Measurements from ENCODE around the gene XRN2. TPM values are rescaled to one million over a fixed set of nuclear protein-coding genes. Genes with fewer than 3 reads are reported as not detected.

The XRN2 gene
- total and polyA plus RNA-seq, 7 experiments from 2014 or later: 51.7 to 83.2 (median 61.7) TPM

DNA sequence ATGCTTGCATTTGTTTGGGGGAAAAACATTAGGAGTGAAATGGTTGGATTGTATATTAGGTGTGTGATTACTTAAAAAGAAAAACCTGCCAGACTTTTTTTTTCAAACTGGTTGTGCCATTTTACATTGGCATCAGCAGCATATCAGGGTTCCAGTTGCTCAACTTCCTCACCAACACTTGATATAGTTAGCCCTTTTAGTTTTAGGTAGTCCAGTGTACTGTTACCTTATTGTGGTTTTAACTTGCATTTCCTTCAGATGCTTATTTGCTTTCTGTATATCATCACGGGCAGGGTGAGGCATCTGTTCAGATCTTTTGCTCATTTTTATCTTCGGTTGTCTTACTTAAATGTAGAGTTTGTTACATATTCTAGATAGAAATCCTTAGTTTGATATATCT lies 5.2 kb downstream of the XRN2 start:
- ChIA-PET CTCF (no interaction called here), POLR2A (no interaction called here)
- Histone ChIP-seq H3K4me3 (ENCODE audit: low read length) (no peak overlapping the region), H3K36me3 (ENCODE audit: control insufficient read depth in 2 of 3, insufficient read depth in 3 of 3, low read length in 3 of 3) (no peaks in the 10 kb centered on the region), H3K27ac (ENCODE audit: low read depth, low read length) (no peak overlapping the region), H3K9me3 (ENCODE audit: control insufficient read depth in 2 of 3, low read length in 3 of 3) (no peaks in the 10 kb centered on the region), H3K4me1 (ENCODE audit: control insufficient read depth in 2 of 2, insufficient read depth in 2 of 2, low read length in 2 of 2) (peaks cover 14 to 33% of the 10 kb centered on the region in 2 donors), H3K27me3 (ENCODE audit: control insufficient read depth in 2 of 2, insufficient read depth in 2 of 2, low read length in 2 of 2) (no peaks in the 10 kb centered on the region)
- H3K27ac Mint-ChIP-seq: peak overlapping the region in 4 of 9 donors; percentile 16 to 71 (median 42)
- H3K27me3 Mint-ChIP-seq: no peaks in the 10 kb centered on the region
- peaks cover 0 to 7% (median 0%) of the 10 kb centered on the region in 11 donors for H3K9me3 Mint-ChIP-seq
- DNase-seq (no peak), ATAC-seq (no peak)
- H3K36me3 Mint-ChIP-seq: peaks cover 0 to 45% (median 33%) of the 10 kb centered on the region in 5 donors
- H3K4me1 Mint-ChIP-seq: peaks cover 59 to 77% (median 70%) of the 10 kb centered on the region in 7 donors
- peak overlapping the region in 8 of 10 donors; percentile 8 to 82 (median 55) for H3K4me3 Mint-ChIP-seq
- intact Hi-C loops (cut with micrococcal nuclease): no loop called here

DNA sequence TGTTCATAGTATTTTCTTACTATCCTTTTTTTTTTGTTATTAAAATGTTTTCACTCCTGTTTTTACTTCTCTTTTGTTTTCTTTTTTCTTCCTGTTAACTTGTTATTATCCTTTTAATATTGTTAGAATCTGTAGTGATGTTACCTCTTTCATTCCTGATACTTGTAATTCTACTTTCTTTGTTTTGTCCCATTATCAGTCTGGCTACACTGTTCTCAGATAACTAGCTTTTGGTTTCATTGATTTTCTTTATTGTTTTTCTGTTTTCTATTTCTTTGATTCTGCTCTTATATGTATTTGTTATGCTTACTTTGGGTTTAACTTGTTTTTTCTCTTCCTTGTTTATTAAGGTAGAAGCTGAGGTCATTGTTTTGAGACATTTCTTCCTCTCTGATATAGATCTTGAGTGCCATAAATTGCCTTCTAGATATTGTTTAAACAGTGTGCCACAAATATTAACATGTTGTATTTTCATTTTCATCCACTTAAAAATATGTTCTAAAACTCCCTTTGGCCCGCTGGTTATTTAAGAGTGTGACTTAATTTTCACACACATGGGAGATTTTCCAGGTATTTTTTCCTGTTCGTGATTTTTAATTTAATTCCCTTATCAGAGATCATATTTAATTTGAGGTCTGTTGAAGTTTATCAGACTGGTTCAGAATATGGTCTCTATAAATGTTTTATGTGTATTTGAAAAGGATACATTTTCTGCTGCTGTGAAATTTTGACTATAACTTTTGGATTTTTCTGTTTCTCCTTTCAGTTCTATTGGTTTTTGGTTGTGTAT lies 6.7 kb downstream of the XRN2 start:
- H3K9me3 ChIP-seq (ENCODE audit: control insufficient read depth in 2 of 3, low read length in 3 of 3): no peaks in the 10 kb centered on the region
- H3K27ac Mint-ChIP-seq: peak overlapping the region in 3 of 9 donors; percentile 2 to 73 (median 7)
- DNase-seq (no peak), ATAC-seq (no peak)
- peaks cover 0 to 40% (median 30%) of the 10 kb centered on the region in 5 donors for H3K36me3 Mint-ChIP-seq
- no peak overlapping the region for H3K27ac ChIP-seq (ENCODE audit: low read depth, low read length)
- peaks cover 16 to 28% of the 10 kb centered on the region in 2 donors for H3K4me1 ChIP-seq (ENCODE audit: control insufficient read depth in 2 of 2, insufficient read depth in 2 of 2, low read length in 2 of 2)
- peaks cover 65 to 80% (median 71%) of the 10 kb centered on the region in 7 donors for H3K4me1 Mint-ChIP-seq
- H3K4me3 Mint-ChIP-seq: peak overlapping the region; percentile 2 to 70 (median 43)
- intact Hi-C loops (cut with micrococcal nuclease): no loop called here
- ChIA-PET CTCF (no interaction called here), POLR2A (interaction anchor here (1.6 kb wide), 1 partner anchor 14 kb away, joined by 4 read pairs; no protein-coding TSS in a partner anchor)
- no peak overlapping the region for H3K4me3 ChIP-seq (ENCODE audit: low read length)
- no peaks in the 10 kb centered on the region for H3K27me3 Mint-ChIP-seq
- H3K9me3 Mint-ChIP-seq: peaks cover 0 to 7% (median 0%) of the 10 kb centered on the region in 11 donors
- H3K36me3 ChIP-seq (ENCODE audit: control insufficient read depth in 2 of 3, insufficient read depth in 3 of 3, low read length in 3 of 3): no peaks in the 10 kb centered on the region
- H3K27me3 ChIP-seq (ENCODE audit: control insufficient read depth in 2 of 2, insufficient read depth in 2 of 2, low read length in 2 of 2): no peaks in the 10 kb centered on the region

DNA sequence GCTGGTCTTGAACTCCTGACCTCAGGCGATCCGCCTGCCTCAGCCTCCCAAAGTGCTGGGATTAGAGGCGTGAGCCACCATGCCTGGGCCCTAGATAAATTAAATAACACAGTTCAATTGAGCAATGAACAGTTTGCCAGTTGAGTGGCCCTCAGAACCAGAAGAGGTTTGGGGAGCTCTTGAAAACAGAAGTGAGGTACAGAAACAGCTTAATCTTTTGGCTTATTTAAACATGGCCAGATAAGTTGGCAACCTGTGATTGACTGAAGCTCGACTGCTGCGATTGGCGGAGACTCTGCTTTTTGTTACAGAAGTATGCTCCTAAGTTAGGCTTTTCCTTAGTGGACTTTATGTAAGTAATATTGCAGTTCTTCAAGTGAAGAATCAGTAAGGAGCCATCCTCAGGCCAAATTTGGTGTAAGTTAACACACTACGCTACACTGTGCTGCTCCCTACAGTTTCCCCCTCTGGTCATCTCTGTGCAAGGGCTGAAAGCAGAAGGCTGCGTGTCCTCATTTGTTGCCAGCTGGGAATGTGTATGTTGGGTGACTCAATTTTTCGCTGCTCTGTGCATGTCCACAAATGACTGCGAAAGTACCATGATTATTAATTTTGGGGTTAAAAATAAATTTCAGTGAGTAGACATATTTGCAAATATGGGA lies 9.8 kb downstream of the XRN2 start:
- Mint-ChIP-seq H3K4me1 (peaks cover 68 to 99% (median 91%) of the 10 kb centered on the region in 7 donors), H3K9me3 (peaks cover 0 to 7% (median 0%) of the 10 kb centered on the region in 11 donors), H3K4me3 (peak overlapping the region in 7 of 10 donors; percentile 6 to 73 (median 37)), H3K27ac (peak overlapping the region in 1 of 9 donors; percentile 48), H3K27me3 (no peaks in the 10 kb centered on the region), H3K36me3 (peaks cover 0 to 51% (median 29%) of the 10 kb centered on the region in 5 donors)
- H3K36me3 ChIP-seq (ENCODE audit: control insufficient read depth in 2 of 3, insufficient read depth in 3 of 3, low read length in 3 of 3): no peaks in the 10 kb centered on the region
- ChIA-PET POLR2A (interaction anchor here (1.0 kb wide), 1 partner anchor 12 kb away, joined by 3 read pairs; no protein-coding TSS in a partner anchor), CTCF (no interaction called here)
- H3K27me3 ChIP-seq (ENCODE audit: control insufficient read depth in 2 of 2, insufficient read depth in 2 of 2, low read length in 2 of 2): no peaks in the 10 kb centered on the region
- no peak overlapping the region for H3K4me3 ChIP-seq (ENCODE audit: low read length)
- ATAC-seq (no peak), DNase-seq (no peak)
- intact Hi-C loops (cut with micrococcal nuclease): no loop called here
- H3K9me3 ChIP-seq (ENCODE audit: control insufficient read depth in 2 of 3, low read length in 3 of 3): no peaks in the 10 kb centered on the region
- peaks cover 16 to 31% of the 10 kb centered on the region in 2 donors for H3K4me1 ChIP-seq (ENCODE audit: control insufficient read depth in 2 of 2, insufficient read depth in 2 of 2, low read length in 2 of 2)
- H3K27ac ChIP-seq (ENCODE audit: low read depth, low read length): no peak overlapping the region

DNA sequence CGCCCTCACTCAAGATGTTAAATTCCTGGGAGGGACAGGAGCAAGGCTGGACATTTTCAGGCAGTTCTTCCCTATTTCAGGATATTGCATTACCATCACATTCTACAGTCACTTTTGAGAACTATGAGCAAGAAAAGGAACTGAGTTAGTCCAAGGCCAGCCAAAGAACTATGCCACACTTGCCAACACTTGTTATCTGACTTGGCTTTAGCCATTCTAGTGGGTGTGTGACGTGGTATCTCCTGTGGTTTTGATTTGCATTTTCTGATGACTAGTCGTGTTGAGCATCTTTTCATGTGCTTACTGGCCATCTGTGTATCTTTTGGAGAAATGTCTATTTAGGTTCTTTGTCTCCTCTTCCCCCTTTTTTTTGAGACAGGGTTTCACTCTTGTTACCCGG lies 12.0 kb downstream of the XRN2 start:
- Mint-ChIP-seq H3K27ac (peak overlapping the region in 2 of 9 donors; percentile 21 to 36), H3K36me3 (peaks cover 0 to 40% (median 22%) of the 10 kb centered on the region in 5 donors), H3K4me1 (peaks cover 64 to 91% (median 83%) of the 10 kb centered on the region in 7 donors), H3K27me3 (no peaks in the 10 kb centered on the region), H3K9me3 (peaks cover 0 to 20% (median 7%) of the 10 kb centered on the region in 11 donors), H3K4me3 (peak overlapping the region in 8 of 10 donors; percentile 1 to 67 (median 27))
- H3K27me3 ChIP-seq (ENCODE audit: control insufficient read depth in 2 of 2, insufficient read depth in 2 of 2, low read length in 2 of 2): no peaks in the 10 kb centered on the region
- peaks cover 16 to 23% of the 10 kb centered on the region in 2 donors for H3K4me1 ChIP-seq (ENCODE audit: control insufficient read depth in 2 of 2, insufficient read depth in 2 of 2, low read length in 2 of 2)
- intact Hi-C loops (cut with micrococcal nuclease): no loop called here
- H3K36me3 ChIP-seq (ENCODE audit: control insufficient read depth in 2 of 3, insufficient read depth in 3 of 3, low read length in 3 of 3): no peaks in the 10 kb centered on the region
- H3K9me3 ChIP-seq (ENCODE audit: control insufficient read depth in 2 of 3, low read length in 3 of 3): peaks cover 0 to 7% (median 0%) of the 10 kb centered on the region in 3 experiments
- ATAC-seq (peak; percentile 83), DNase-seq (no peak)
- ChIA-PET CTCF (no interaction called here), POLR2A (interaction anchor here (1.6 kb wide), 1 partner anchor 12 kb away, joined by 4 read pairs; the partner anchor contains the start of gene XRN2)
- no peak overlapping the region for H3K4me3 ChIP-seq (ENCODE audit: low read length)
- no peak overlapping the region for H3K27ac ChIP-seq (ENCODE audit: low read depth, low read length)

DNA sequence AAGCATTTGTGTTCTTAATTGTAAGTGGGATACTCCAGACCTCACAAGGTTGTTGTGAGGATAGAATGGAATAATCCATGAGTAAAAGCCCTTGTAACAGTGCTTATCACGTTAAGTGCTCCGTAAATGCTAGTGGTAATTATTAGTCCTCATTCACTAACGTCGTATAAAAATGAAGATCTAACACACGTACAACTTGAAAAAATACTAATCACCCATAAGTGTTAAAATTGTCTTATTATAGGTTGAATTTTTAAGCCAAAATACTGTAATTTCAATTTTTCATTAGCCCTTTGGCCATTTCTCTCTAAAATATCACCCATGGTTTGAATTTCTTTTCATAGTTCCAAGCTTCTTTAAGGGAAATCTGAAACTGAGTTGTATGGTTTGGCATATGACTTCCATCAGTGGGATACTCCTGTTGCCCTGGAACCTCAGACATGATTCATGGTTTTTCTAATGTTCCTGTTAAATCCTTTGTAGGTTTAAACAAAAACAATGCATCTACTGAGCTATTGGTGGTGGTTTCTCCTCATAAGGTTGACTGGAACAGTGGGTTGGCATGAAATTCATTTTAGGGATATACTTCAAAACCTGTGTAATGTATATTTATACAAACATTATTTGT lies 19.1 kb downstream of the XRN2 start:
- H3K27me3 Mint-ChIP-seq: no peaks in the 10 kb centered on the region
- intact Hi-C loops (cut with micrococcal nuclease): no loop called here
- Histone ChIP-seq H3K27ac (ENCODE audit: low read depth, low read length) (no peak overlapping the region), H3K4me1 (ENCODE audit: control insufficient read depth in 2 of 2, insufficient read depth in 2 of 2, low read length in 2 of 2) (peaks cover 30 to 41% of the 10 kb centered on the region in 2 donors), H3K4me3 (ENCODE audit: low read length) (no peak overlapping the region), H3K9me3 (ENCODE audit: control insufficient read depth in 2 of 3, low read length in 3 of 3) (peaks cover 0 to 7% (median 0%) of the 10 kb centered on the region in 3 experiments), H3K36me3 (ENCODE audit: control insufficient read depth in 2 of 3, insufficient read depth in 3 of 3, low read length in 3 of 3) (no peaks in the 10 kb centered on the region), H3K27me3 (ENCODE audit: control insufficient read depth in 2 of 2, insufficient read depth in 2 of 2, low read length in 2 of 2) (no peaks in the 10 kb centered on the region)
- ATAC-seq (no peak), DNase-seq (no peak)
- no peak overlapping the region for H3K27ac Mint-ChIP-seq
- ChIA-PET POLR2A (interaction anchor here (3.4 kb wide), 1 partner anchor 19 kb away, joined by 20 read pairs; the partner anchor contains the start of gene XRN2), CTCF (no interaction called here)
- H3K4me3 Mint-ChIP-seq: peak overlapping the region in 2 of 10 donors; percentile 4 to 70
- H3K4me1 Mint-ChIP-seq: peaks cover 57 to 83% (median 77%) of the 10 kb centered on the region in 7 donors
- H3K36me3 Mint-ChIP-seq: peaks cover 0 to 48% (median 48%) of the 10 kb centered on the region in 5 donors
- peaks cover 0 to 48% (median 14%) of the 10 kb centered on the region in 11 donors for H3K9me3 Mint-ChIP-seq

DNA sequence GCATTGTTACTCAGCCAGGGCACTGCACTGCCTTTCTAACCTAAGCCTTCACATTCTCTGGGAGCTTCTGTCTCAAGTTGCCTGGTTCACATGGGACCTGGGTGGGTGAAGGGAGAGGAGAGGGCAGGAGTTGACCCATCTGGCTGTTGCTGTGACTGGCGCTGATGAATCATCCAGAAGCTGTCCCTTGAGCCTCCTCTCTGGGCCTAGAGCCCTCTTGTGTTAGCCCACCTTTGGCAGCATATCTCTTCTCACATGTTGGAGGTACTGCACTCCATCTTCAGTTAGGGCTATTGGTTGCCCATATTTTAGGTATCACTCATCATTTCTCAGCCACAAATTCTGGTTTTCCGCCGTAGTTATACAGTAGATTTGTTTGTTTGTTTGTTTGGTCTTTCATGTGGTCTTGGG lies 19.8 kb downstream of the XRN2 start:
- peaks cover 30 to 37% of the 10 kb centered on the region in 2 donors for H3K4me1 ChIP-seq (ENCODE audit: control insufficient read depth in 2 of 2, insufficient read depth in 2 of 2, low read length in 2 of 2)
- ATAC-seq: peak; percentile 16
- Mint-ChIP-seq H3K27me3 (no peaks in the 10 kb centered on the region), H3K9me3 (peaks cover 0 to 43% (median 14%) of the 10 kb centered on the region in 11 donors), H3K4me1 (peaks cover 55 to 78% (median 72%) of the 10 kb centered on the region in 7 donors), H3K27ac (peak overlapping the region in 8 of 9 donors; percentile 12 to 68 (median 50)), H3K36me3 (peaks cover 0 to 44% (median 42%) of the 10 kb centered on the region in 5 donors), H3K4me3 (peak overlapping the region in 9 of 10 donors; percentile 2 to 70 (median 45))
- H3K27ac ChIP-seq (ENCODE audit: low read depth, low read length): no peak overlapping the region
- no peaks in the 10 kb centered on the region for H3K36me3 ChIP-seq (ENCODE audit: control insufficient read depth in 2 of 3, insufficient read depth in 3 of 3, low read length in 3 of 3)
- no peak for DNase-seq
- intact Hi-C loops (cut with micrococcal nuclease): loop anchor here in 1 of 2 donors (1.0 kb wide), 1 partner anchor 20 kb away; the partner anchor contains the start of gene XRN2
- no peak overlapping the region for H3K4me3 ChIP-seq (ENCODE audit: low read length)
- CTCF ChIA-PET: no interaction called here
- POLR2A ChIA-PET: interaction anchor here (3.4 kb wide), 1 partner anchor 20 kb away, joined by 20 read pairs; the partner anchor contains the start of gene XRN2
- H3K9me3 ChIP-seq (ENCODE audit: control insufficient read depth in 2 of 3, low read length in 3 of 3): peaks cover 0 to 7% (median 0%) of the 10 kb centered on the region in 3 experiments
- H3K27me3 ChIP-seq (ENCODE audit: control insufficient read depth in 2 of 2, insufficient read depth in 2 of 2, low read length in 2 of 2): no peaks in the 10 kb centered on the region
